AG09319 (cell line): ENCODE measurements around the gene SHKBP1.
A peak's percentile ranks its signal among the peaks of the same experiment; 100 is the strongest.

Source experiments
- DNase-seq: peaks from one replicate; pipeline ENCODE4 v3.0.0-alpha.2; 2010; ENCODE audit warnings: low read depth; ENCODE audit errors: extremely low read depth
- TF ChIP-seq, protein P1 (sequence below): IDR thresholded peaks from 2 replicates; pipeline ENCODE4 v1.5.1; 2011; ENCODE audit warnings: low read depth, mild to moderate bottlenecking, inconsistent platforms, low read length, moderate library complexity

The SHKBP1 gene

DNA sequence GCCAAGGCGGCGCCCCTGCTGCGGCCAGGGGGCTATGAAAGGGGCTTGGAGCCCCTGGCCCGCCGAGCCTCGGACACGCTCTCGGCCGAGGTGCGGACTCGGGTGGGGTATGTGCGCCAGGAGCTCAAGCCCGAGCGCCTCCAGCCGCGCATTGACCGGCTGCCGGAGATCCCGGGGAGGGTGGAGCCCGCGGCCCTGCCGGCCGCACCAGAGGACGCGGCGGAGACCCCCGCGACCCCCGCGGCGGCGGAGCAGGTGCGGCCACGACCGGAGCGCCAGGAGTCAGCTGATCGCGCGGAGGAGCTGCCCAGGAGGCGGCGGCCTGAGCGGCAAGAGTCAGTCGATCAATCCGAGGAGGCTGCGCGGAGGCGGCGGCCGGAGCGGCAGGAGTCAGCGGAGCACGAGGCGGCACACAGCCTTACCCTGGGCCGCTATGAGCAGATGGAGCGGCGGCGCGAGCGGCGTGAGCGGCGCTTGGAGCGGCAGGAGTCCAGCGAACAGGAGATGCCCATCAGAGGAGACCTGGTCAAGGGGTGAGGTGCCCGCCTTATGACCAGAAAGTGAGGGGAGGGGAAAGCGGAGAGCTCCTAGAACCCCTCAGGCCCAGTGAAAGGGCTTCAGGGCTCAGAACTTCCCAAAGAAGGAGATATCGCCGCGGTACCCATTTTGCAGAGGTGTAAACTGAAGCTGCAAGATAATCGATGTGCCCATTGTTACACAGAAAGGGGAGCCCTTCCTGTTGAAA, 8.8 kb upstream of the SHKBP1 start:
- no peak for DNase-seq
- TF ChIP-seq, protein P1, sequence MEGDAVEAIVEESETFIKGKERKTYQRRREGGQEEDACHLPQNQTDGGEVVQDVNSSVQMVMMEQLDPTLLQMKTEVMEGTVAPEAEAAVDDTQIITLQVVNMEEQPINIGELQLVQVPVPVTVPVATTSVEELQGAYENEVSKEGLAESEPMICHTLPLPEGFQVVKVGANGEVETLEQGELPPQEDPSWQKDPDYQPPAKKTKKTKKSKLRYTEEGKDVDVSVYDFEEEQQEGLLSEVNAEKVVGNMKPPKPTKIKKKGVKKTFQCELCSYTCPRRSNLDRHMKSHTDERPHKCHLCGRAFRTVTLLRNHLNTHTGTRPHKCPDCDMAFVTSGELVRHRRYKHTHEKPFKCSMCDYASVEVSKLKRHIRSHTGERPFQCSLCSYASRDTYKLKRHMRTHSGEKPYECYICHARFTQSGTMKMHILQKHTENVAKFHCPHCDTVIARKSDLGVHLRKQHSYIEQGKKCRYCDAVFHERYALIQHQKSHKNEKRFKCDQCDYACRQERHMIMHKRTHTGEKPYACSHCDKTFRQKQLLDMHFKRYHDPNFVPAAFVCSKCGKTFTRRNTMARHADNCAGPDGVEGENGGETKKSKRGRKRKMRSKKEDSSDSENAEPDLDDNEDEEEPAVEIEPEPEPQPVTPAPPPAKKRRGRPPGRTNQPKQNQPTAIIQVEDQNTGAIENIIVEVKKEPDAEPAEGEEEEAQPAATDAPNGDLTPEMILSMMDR, result no peak

DNA sequence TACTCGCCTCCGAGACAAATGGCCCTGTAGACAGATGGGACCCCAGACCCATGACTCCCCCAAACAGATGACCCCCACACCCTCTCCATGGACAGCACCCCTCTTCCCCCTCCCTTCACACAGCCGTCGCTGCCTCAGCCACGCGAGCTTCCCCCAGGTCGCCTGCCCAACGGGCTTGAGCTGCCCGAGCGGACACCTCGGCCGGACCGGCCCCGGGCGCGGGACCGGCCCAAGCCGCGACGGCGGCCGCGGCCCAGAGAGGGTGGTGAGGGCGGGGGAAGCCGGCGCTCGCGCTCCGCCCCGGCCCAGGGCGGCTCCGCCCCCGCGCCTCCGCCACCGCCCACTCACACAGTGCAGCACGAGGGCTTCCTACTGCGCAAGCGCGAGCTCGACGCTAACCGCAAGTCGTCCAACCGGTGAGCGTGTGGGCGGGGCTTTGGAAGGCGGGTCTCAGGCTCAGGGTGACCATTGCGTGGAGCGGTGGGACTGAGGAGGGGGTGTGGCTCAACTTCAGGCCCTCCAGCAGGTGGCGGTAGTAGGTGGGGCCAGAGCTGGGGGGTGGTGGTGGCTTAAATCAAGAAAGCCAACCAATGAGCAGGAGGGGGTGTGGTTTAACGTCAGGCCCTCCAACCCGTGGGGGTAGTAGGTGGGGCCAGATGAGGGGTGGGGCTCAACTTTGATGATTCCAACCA, 6.2 kb upstream of the SHKBP1 start:
- DNase-seq, result peak; percentile 99
- TF ChIP-seq, protein P1, result no peak

DNA sequence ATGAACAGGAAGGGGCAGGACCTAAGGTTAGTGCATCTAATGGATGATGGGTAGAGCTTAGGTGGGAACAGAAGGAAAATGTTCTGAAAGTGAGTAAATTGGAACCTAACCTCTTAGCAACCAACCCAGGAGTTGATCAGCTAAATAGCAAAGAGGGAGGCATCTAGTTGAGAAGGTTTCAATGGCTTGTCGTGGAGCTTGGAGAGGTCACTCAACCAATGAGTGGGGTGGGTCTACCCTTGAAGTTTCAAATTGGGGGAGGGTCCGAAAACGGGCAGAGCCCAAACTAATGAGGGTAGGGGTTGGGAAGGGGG, 5.7 kb upstream of the SHKBP1 start:
- TF ChIP-seq, protein P1, result no peak
- no peak for DNase-seq

DNA sequence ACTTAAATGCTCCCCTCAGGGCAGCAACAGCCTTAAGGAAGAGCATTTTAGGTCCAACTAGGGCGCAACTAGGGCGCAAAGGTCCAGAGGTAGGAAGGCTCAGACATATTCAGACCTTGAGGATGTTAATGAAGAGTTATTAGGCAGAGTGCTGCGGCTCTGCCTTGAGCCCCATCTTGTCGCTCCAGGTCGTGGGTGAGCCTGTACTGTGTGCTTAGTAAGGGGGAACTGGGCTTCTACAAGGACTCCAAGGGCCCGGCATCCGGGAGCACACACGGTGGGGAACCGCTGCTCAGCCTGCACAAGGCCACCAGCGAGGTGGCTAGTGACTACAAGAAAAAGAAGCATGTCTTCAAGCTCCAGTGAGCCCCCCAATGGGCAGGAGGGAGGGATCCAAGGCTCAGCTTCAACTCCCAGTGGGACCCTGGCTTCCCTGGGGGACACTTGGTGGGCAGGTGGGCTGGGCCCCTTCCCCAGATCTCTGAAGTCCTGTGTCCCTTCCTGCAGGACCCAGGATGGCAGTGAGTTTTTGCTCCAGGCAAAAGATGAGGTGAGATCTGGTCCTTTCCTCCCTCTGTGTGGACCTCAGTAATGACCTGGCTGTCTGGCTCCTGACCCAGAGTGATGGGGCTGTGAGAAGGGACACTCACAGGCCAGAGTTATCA, 4.7 kb upstream of the SHKBP1 start:
- DNase-seq, result no peak
- TF ChIP-seq, protein P1, result no peak

DNA sequence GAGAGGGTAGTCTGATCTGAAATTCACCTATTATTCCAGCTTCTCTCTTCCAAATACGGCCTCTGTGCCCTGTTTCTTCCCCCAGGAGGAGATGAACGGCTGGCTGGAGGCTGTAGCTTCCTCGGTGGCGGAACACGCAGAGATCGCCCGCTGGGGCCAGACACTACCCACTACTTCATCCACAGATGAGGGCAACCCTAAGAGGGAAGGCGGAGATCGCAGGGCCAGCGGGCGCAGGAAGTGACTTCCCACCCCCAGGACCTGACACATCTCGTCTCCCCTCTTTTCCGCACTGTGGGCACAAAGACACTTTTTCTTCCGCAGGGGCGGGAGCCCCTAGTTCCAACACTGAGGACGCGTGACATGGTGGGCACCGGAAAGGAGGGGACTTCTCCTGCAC, 1.3 kb upstream of the SHKBP1 start:
- TF ChIP-seq, protein P1, result no peak
- no peak for DNase-seq

DNA sequence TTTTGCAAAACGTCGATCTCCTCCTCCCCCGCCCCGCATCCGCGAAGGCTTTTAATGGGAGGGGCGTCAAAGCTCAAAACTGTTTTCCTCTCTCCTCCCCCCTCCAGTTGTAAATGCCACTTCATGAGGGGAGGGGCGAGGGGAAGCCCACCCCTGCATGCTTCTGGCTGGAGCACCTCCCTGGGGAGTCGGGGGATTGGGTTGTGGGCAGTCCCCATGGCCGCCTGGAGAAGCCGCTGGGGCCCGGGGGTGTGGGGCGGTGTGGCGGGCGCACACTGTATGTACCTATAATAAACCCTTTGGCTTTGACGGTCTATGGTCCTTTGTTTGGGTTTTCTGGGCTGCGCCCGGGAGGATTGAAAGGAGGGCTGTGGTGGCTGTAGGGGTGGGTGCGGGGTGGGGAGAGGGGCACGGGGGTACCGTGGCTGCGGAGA, 505 bp upstream of the SHKBP1 start:
- TF ChIP-seq, protein P1, result no peak
- DNase-seq, result no peak

DNA sequence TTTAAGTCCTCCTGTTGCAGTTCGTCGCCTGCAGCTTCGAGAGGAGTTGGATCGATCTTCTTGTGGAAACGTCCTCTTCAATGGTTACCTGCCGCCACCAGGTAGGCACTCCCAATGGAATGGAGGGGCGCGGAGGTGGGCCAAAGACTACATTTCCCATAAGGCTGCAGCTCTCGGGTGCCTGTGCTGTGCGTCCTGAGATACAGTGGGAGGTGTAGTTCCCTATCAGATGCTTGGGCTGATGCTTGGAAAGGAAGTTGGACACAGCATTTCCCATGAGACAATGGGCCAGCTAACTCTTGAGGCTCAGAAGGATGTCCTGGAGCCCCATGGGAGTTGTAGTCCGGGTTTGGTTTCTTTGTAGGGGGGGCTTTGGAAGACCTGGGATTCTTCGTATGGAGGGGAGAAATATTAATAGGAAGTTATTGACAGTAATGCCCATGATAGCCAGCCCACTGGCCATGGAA, 1.8 kb downstream of the SHKBP1 start:
- TF ChIP-seq, protein P1, result no peak
- no peak for DNase-seq
